Stomach (tissue), 9 donors: ENCODE measurements around the gene ALK. TPM values are rescaled to one million over a fixed set of nuclear protein-coding genes. Genes with fewer than 3 reads are reported as not detected.
A peak's percentile ranks its signal among the peaks of the same experiment; 100 is the strongest.

Source experiments
- DNase-seq, 2 donors: peaks; one replicate each; pipeline versions ENCODE4 v3.0.0 to v3.0.0-alpha.2; 2013 to 2019
- H3K27ac ChIP-seq, 5 donors: fragments of 200-600 bp in 4 of 5; sonication (generic) in 4 of 5; one replicate each; pipeline ENCODE4 v1.5.1; 2013 to 2019; ENCODE audit warnings: mild to moderate bottlenecking in 1 of 5, moderate library complexity in 1 of 5
- H3K27me3 ChIP-seq, 3 donors: fragments of 200-600 bp; sonication (generic); one replicate each; pipeline ENCODE4 v1.5.1; 2017 to 2019; ENCODE audit warnings: mixed run types in 1 of 3
- H3K36me3 ChIP-seq, 4 donors: fragments of 200-600 bp; sonication (generic); 1 replicate in 3 of 4; 2 replicates in 1 of 4; pipeline ENCODE4 v1.5.1; 2016 to 2019
- H3K4me1 ChIP-seq, 4 donors: fragments of 200-600 bp; sonication (generic); one replicate each; pipeline ENCODE4 v1.5.1; 2016 to 2019
- H3K4me3 ChIP-seq, 4 donors: fragments of 200-600 bp; sonication (generic) in 3 of 4; one replicate each; pipeline ENCODE4 v1.5.1; 2016 to 2019; ENCODE audit warnings: mild to moderate bottlenecking in 1 of 4
- H3K9me3 ChIP-seq, 4 donors: fragments of 200-600 bp; sonication (generic); one replicate each; pipeline ENCODE4 v1.5.1; 2016 to 2019
- CTCF ChIP-seq, 7 experiments: fragments of 450-650 bp in 4 of 7; fragments of 200-600 bp in 3 of 7; sonication (generic) in 3 of 7; IDR thresholded peaks; one replicate each; pipeline ENCODE4 v1.5.1; 2016 to 2019; ENCODE audit warnings: antibody characterized with exemption in 7 of 7, control low read depth in 2 of 7, mild to moderate bottlenecking in 1 of 7
- EP300 ChIP-seq: sonication (generic); formaldehyde crosslinking; IDR thresholded peaks from one replicate; pipeline ENCODE4 v1.6.1; 2017; ENCODE audit warnings: antibody characterized with exemption
- POLR2A ChIP-seq, 4 donors: fragments of 450-650 bp; IDR thresholded peaks; one replicate each; pipeline ENCODE4 v1.6.1; 2016; ENCODE audit warnings: antibody characterized with exemption in 4 of 4, control low read depth in 2 of 4, mild to moderate bottlenecking in 1 of 4, moderate library complexity in 1 of 4
- POLR2AphosphoS5 ChIP-seq, 3 donors: sonication (generic); formaldehyde crosslinking; IDR thresholded peaks; one replicate each; pipeline ENCODE4 v1.6.1; 2016; ENCODE audit warnings: antibody characterized with exemption in 3 of 3
- WGBS, 5 donors: extraction: QIAGEN DNeasy Blood & Tissue Kit in 3 of 5; methylation state at CpG; one replicate each; pipeline versions ENCODE4 v1.1.5 to v1.1.7; 2013 to 2018; 5-methylcytosine and 5-hydroxymethylcytosine counted together
- intact Hi-C: fragments of 100-400 bp; cut with DNase I; formaldehyde crosslinking; loops from one replicate; pipeline ENCODE4 v1.15.1; 2023; ENCODE audit warnings: low total_unique reads
- polyA plus RNA-seq, 3 donors: library from polyadenylated mRNA; stranded (reverse); fragments of 200-250 nt; gene quantifications; one replicate each; pipeline ENCODE4 v1.2.3, GENCODE V29; 2013
- total RNA-seq, 5 donors: library from RNA; depleted of rRNA; stranded (reverse); fragments of >200 nt; gene quantifications; one replicate each; pipeline versions ENCODE4 v1.1.0 to v1.2.3, GENCODE V29; 2014 to 2016
- donor health status: healthy with polysubstance abuse.
- donor health status: Bipolar disorder and iron deficiency.
- donor health status: healthy.

The ALK gene
- total and polyA plus RNA-seq, 8 donors: 0.13 to 0.92 TPM; not detected in 6

GRCh38 chr2:29741132-29741531, 180.3 kb downstream of the ALK start:
- intact Hi-C loops: no loop called here
- 77 to 81% (median 80%) methylated on average over 4 of the region's 4 CpGs for WGBS, 5 donors
- H3K4me1 ChIP-seq: no peaks in the 10 kb centered on the region
- H3K4me3 ChIP-seq: no peak overlapping the region
- no peaks in the 10 kb centered on the region for H3K27me3 ChIP-seq
- no peak overlapping the region for H3K27ac ChIP-seq
- H3K36me3 ChIP-seq: no peaks in the 10 kb centered on the region
- TF ChIP-seq EP300 (no peak), POLR2AphosphoS5 (IDR thresholded peaks at IDR 0.05) (no peak), POLR2A (IDR thresholded peaks at IDR 0.05) (no peak), CTCF (IDR thresholded peaks at IDR 0.05) (no peak)
- no peaks in the 10 kb centered on the region for H3K9me3 ChIP-seq
- DNase-seq: no peak

DNA sequence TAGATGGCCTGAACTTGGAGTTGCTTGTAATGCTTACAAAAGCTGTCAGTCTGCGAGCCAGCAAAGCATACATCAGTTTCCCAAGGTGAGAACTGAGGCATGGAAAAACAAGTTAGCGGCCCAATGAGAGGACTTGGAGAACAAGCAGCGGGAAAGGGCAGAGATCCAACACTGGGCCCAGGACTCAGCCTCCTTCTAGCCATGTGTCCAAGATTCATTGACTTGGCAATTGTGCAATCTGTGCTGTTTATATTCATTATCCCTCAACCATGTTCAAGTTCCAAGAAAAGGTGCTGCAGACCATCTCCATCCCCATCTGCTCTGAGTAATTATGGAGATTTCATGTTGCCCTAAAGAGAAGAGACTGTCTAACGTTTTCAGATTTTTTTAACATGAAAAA, 187.4 kb downstream of the ALK start:
- no peaks in the 10 kb centered on the region for H3K27me3 ChIP-seq
- WGBS, 5 donors: 59 to 76% (median 71%) methylated on average over 4 of the region's 4 CpGs
- H3K4me1 ChIP-seq: no peaks in the 10 kb centered on the region
- DNase-seq: peak in 1 of 2 donors; percentile 26
- H3K9me3 ChIP-seq: no peaks in the 10 kb centered on the region
- H3K4me3 ChIP-seq: no peak overlapping the region
- no peaks in the 10 kb centered on the region for H3K36me3 ChIP-seq
- intact Hi-C loops: no loop called here
- H3K27ac ChIP-seq: no peak overlapping the region
- TF ChIP-seq CTCF (IDR thresholded peaks at IDR 0.05) (no peak), POLR2AphosphoS5 (IDR thresholded peaks at IDR 0.05) (no peak), EP300 (no peak)

DNA sequence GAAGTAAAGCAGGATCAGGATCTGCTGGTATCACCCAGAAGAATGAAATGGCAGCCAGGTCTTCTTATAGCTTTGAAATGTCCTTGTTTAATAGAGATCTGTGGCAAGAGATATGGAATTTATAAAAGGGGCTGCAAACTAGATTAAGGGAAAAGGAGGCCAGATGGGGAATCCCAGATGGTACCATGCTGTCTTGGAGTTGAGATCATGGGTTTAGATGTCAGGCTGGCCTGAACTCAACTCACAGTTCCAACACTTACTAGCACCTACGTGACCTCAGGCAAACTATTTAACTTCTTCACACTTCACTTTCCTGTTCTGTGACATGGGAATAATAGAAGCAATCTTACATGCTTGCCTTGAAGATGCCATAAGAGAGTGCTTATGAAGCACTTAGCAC, 188.2 kb downstream of the ALK start:
- Histone ChIP-seq H3K9me3 (no peaks in the 10 kb centered on the region), H3K36me3 (no peaks in the 10 kb centered on the region), H3K4me3 (no peak overlapping the region), H3K4me1 (no peaks in the 10 kb centered on the region), H3K27me3 (no peaks in the 10 kb centered on the region), H3K27ac (no peak overlapping the region)
- WGBS, 5 donors: 67 to 91% (median 79%) methylated on average over 1 of the region's 1 CpG
- intact Hi-C loops: no loop called here
- no peak for DNase-seq
- TF ChIP-seq CTCF (IDR thresholded peaks at IDR 0.05) (no peak), EP300 (no peak), POLR2A (IDR thresholded peaks at IDR 0.05) (no peak), POLR2AphosphoS5 (IDR thresholded peaks at IDR 0.05) (no peak)

DNA sequence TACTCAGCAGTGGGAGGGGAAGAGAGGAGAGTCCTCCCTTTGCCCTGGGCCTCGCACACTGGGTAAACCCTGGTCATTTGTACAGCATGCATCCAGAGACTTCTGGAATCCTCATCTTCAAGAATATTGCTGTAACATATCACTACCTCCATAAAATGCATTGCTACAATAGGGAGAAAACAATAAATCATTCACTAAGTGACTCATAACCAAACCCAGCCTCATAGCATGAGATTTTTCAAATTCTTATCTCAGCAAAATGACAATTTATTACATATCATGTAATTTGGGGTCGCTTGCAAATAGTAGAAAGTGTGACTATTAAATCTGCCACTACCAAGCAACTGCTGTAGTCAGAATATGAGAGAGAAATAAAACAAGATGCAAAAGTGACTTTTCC, 189.4 kb downstream of the ALK start:
- no peak for DNase-seq
- intact Hi-C loops: no loop called here
- Histone ChIP-seq H3K4me3 (no peak overlapping the region), H3K4me1 (no peaks in the 10 kb centered on the region), H3K27me3 (no peaks in the 10 kb centered on the region), H3K36me3 (no peaks in the 10 kb centered on the region), H3K9me3 (no peaks in the 10 kb centered on the region), H3K27ac (no peak overlapping the region)
- WGBS, 5 donors: 67 to 89% (median 84%) methylated on average over 2 of the region's 2 CpGs
- no peak for TF ChIP-seq EP300
- TF ChIP-seq POLR2A (IDR thresholded peaks at IDR 0.05): no peak
- no peak for TF ChIP-seq POLR2AphosphoS5 (IDR thresholded peaks at IDR 0.05)
- TF ChIP-seq CTCF (IDR thresholded peaks at IDR 0.05): no peak
